ENCODE measurements around the gene MIP. TPM values are rescaled to one million over a fixed set of nuclear protein-coding genes. Genes with fewer than 3 reads are reported as not detected.

MIP gene
- total and polyA plus RNA-seq, 2 of the 13 experiments (the other 11 are each of a cell fraction or from before 2014, with no cell fraction given): not detected

- TF ChIP-seq ZNF142 (CRISPR knock-in tag; IDR thresholded peaks at IDR 0.05) (no peak), NR1H2 (CRISPR knock-in tag; IDR thresholded peaks at IDR 0.05; ENCODE audit: borderline replicate concordance, low read depth) (0 out of 2 replicates have a peak, but pooled peaks have one; percentile 69), REST (IDR thresholded peaks at IDR 0.05; ENCODE audit: borderline replicate concordance in 1 of 2, low read depth in 1 of 2, low read length in 2 of 2) (no peak; a peak in 1 of 4 replicates), TARDBP (CRISPR knock-in tag; IDR thresholded peaks at IDR 0.05) (peak; percentile 58; the same call in 1 of the 2 replicates), ZNF333 (CRISPR knock-in tag; IDR thresholded peaks at IDR 0.05; ENCODE audit: borderline replicate concordance) (peak; percentile 79; the same call in 1 of the 2 replicates), ZNF451 (CRISPR knock-in tag; IDR thresholded peaks at IDR 0.05) (peak; percentile 91), SNAPC4 (CRISPR knock-in tag; IDR thresholded peaks at IDR 0.05) (peak; percentile 89; the same call in 1 of the 2 replicates), ZKSCAN8 (CRISPR knock-in tag; IDR thresholded peaks at IDR 0.05; ENCODE audit: borderline replicate concordance) (no peak), ZNF496 (CRISPR knock-in tag; IDR thresholded peaks at IDR 0.05; ENCODE audit: insufficient replicate concordance) (no peak), CCDC6 (CRISPR knock-in tag; IDR thresholded peaks at IDR 0.05) (peak; percentile 92; the same call in 1 of the 2 replicates), YEATS4 (CRISPR knock-in tag; IDR thresholded peaks at IDR 0.05; ENCODE audit: borderline replicate concordance) (peak; percentile 77; the same call in 1 of the 2 replicates), ZNF431 (CRISPR knock-in tag; IDR thresholded peaks at IDR 0.05; ENCODE audit: borderline replicate concordance, low read depth) (no peak; the same call in 1 of the 2 replicates), RCOR2 (CRISPR knock-in tag; IDR thresholded peaks at IDR 0.05) (no peak)
Measured at GRCh38 chr12:56448860-56449621, 5.4 kb downstream of the MIP start, which contains the start of gene TIMELESS (continued).

Data from HepG2 (cell line).